Astrocyte (in vitro differentiated cells and primary cell): ENCODE data around the gene PAX5. TPM values are rescaled to one million over a fixed set of nuclear protein-coding genes. Genes with fewer than 3 reads are reported as not detected.

Source experiments
- DNase-seq: peaks from one replicate; pipeline ENCODE4 v3.0.0-alpha.2; 2010; ENCODE audit warnings: low read depth
- FAIRE-seq: peaks from 2 replicates; lab custom pipeline; 2011; peaks lifted over from hg19 to GRCh38; lab: Jason Lieb, UNC
- H2AFZ ChIP-seq: 2 replicates; pipeline ENCODE4 v1.6.0; 2012; ENCODE audit warnings: low read depth, low read length, inconsistent platforms
- H3K27ac ChIP-seq: 2 replicates; pipeline ENCODE4 v1.5.1; 2011; ENCODE audit warnings: low read depth, low read length, inconsistent platforms
- H3K27me3 ChIP-seq: 2 replicates; pipeline ENCODE4 v1.6.0; 2011; ENCODE audit warnings: low read length, inconsistent platforms; ENCODE audit not compliant: insufficient read depth
- H3K36me3 ChIP-seq: 2 replicates; pipeline ENCODE4 v1.5.1; 2011; ENCODE audit warnings: low read length, inconsistent platforms; ENCODE audit not compliant: insufficient read depth
- H3K4me1 ChIP-seq: 2 replicates; pipeline ENCODE4 v1.5.1; 2011; ENCODE audit warnings: low read length, inconsistent platforms; ENCODE audit not compliant: insufficient read depth
- H3K4me2 ChIP-seq: 2 replicates; pipeline ENCODE4 v1.6.0; 2012; ENCODE audit warnings: low read length, inconsistent platforms
- H3K4me3 ChIP-seq: 2 replicates; pipeline ENCODE4 v1.5.1; 2011; ENCODE audit warnings: low read depth, mild to moderate bottlenecking, low read length, inconsistent platforms; ENCODE audit not compliant: insufficient read depth
- H3K79me2 ChIP-seq: 2 replicates; pipeline ENCODE4 v1.6.0; 2012; ENCODE audit warnings: mild to moderate bottlenecking, low read length, inconsistent platforms; ENCODE audit not compliant: insufficient read depth
- H3K9ac ChIP-seq: 2 replicates; pipeline ENCODE4 v1.6.0; 2012; ENCODE audit warnings: mild to moderate bottlenecking, low read length, inconsistent platforms
- H3K9me3 ChIP-seq: 2 replicates; pipeline ENCODE4 v1.5.1; 2012; ENCODE audit warnings: low read depth, mild to moderate bottlenecking, low read length, inconsistent platforms; ENCODE audit not compliant: insufficient read depth
- H4K20me1 ChIP-seq: 2 replicates; pipeline ENCODE4 v1.6.0; 2012; ENCODE audit warnings: low read length, inconsistent platforms; ENCODE audit not compliant: insufficient read depth
- H3K27ac Mint-ChIP-seq: one replicate; pipeline ENCODE4 v1.8.0; 2021; ENCODE audit warnings: mild to moderate bottlenecking, mixed read lengths; ENCODE audit not compliant: unreplicated experiment
- H3K27me3 Mint-ChIP-seq: one replicate; pipeline ENCODE4 v1.8.0; 2021; ENCODE audit warnings: low read depth, mixed read lengths; ENCODE audit not compliant: unreplicated experiment
- H3K36me3 Mint-ChIP-seq: one replicate; pipeline ENCODE4 v1.8.0; 2021; ENCODE audit warnings: low read depth, mixed read lengths; ENCODE audit not compliant: unreplicated experiment
- H3K4me1 Mint-ChIP-seq: one replicate; pipeline ENCODE4 v1.8.0; 2021; ENCODE audit warnings: low read depth, mixed read lengths; ENCODE audit not compliant: unreplicated experiment
- H3K4me3 Mint-ChIP-seq: one replicate; pipeline ENCODE4 v1.8.0; 2021; ENCODE audit warnings: mild to moderate bottlenecking, moderate library complexity, mixed read lengths; ENCODE audit not compliant: unreplicated experiment
- H3K9me3 Mint-ChIP-seq: one replicate; pipeline ENCODE4 v1.8.0; 2021; ENCODE audit warnings: mild to moderate bottlenecking, mixed read lengths; ENCODE audit not compliant: unreplicated experiment
- EZH2 ChIP-seq: IDR thresholded peaks from 2 replicates; pipeline ENCODE4 v1.6.1; 2012; ENCODE audit warnings: mild to moderate bottlenecking, low read length, inconsistent platforms; ENCODE audit not compliant: insufficient read depth
- total RNA-seq: library from RNA; stranded (reverse); gene quantifications from 2 replicates; pipeline ENCODE4 v1.2.1, GENCODE V29; 2021
- TF ChIP-seq, protein P1 (sequence below): IDR thresholded peaks from 2 replicates; pipeline ENCODE4 v1.5.1; 2011; ENCODE audit warnings: low read depth, mild to moderate bottlenecking, inconsistent platforms, low read length, moderate library complexity; ENCODE audit not compliant: insufficient read depth

PAX5 gene
- total RNA-seq, 1 donor from 2014 or later: not detected

DNA sequence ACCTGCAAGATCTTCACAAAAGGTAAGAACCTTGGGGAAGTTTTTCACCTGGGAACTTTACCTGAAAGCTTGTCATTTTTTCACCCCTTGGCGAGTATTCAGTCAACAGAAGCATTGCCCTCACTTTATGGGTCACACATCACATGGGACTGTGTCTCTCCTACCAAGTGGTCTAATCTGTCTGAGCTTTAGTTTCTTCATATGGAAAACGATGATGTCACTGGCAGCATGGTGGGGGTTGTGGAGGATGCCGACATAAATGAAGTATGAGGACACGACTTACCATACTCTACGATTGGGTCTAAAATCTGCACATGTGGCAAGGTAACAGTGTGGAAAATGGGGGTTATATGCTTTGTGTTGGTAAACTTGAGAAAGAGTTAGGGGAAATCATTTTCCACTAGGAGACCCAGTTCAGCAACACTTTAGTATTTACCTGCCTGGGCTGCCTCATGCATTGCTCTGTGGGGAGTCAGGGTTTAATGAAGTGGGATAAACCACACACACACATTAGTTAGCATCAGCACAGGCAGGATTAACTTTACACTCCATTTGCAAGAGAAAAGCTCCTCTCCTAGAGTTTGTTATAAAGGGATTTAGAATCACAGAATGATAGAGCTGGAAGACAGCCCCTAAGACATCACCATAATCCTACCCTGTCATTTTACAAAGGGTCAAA, 19.8 kb upstream of the PAX5 start:
- H3K4me3 ChIP-seq: no peak overlapping the region
- Mint-ChIP-seq H3K27ac (no peak overlapping the region), H3K4me1 (peaks cover 2% of the 10 kb centered on the region), H3K36me3 (peaks cover 2% of the 10 kb centered on the region), H3K4me3 (no peak overlapping the region), H3K9me3 (no peaks in the 10 kb centered on the region), H3K27me3 (peaks cover 49% of the 10 kb centered on the region)
- FAIRE-seq: no peak
- peaks cover 52% of the 10 kb centered on the region for H3K27me3 ChIP-seq
- no peak overlapping the region for H2AFZ ChIP-seq
- H3K4me2 ChIP-seq: no peak overlapping the region
- no peaks in the 10 kb centered on the region for H3K79me2 ChIP-seq
- H3K9ac ChIP-seq: no peak overlapping the region
- no peak for DNase-seq
- H3K4me1 ChIP-seq: no peaks in the 10 kb centered on the region
- H3K27ac ChIP-seq: no peak overlapping the region
- H3K36me3 ChIP-seq: no peaks in the 10 kb centered on the region
- no peaks in the 10 kb centered on the region for H3K9me3 ChIP-seq
- TF ChIP-seq, protein P1, sequence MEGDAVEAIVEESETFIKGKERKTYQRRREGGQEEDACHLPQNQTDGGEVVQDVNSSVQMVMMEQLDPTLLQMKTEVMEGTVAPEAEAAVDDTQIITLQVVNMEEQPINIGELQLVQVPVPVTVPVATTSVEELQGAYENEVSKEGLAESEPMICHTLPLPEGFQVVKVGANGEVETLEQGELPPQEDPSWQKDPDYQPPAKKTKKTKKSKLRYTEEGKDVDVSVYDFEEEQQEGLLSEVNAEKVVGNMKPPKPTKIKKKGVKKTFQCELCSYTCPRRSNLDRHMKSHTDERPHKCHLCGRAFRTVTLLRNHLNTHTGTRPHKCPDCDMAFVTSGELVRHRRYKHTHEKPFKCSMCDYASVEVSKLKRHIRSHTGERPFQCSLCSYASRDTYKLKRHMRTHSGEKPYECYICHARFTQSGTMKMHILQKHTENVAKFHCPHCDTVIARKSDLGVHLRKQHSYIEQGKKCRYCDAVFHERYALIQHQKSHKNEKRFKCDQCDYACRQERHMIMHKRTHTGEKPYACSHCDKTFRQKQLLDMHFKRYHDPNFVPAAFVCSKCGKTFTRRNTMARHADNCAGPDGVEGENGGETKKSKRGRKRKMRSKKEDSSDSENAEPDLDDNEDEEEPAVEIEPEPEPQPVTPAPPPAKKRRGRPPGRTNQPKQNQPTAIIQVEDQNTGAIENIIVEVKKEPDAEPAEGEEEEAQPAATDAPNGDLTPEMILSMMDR: no peak
- no peak for TF ChIP-seq EZH2
- no peaks in the 10 kb centered on the region for H4K20me1 ChIP-seq

DNA sequence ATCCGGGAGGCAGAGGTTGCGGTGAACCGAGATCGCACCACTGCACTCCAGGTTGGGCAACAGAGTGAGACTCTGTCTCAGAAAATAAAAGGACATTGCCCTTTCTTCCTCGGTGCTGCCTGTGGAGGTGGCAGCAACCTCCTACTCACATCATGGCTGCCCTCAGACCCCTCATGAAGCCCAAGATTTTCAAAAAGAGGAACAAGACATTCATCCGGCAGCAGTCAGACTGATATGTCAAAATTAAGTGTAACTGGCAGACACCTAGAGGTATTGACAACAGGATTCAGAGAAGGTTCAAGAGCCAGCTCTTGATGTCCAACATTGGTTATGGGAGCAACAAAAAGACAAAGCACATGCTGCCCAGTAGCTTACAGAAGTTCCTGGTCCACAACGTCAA, 12.6 kb upstream of the PAX5 start:
- Histone ChIP-seq H3K36me3 (no peaks in the 10 kb centered on the region), H3K4me1 (no peaks in the 10 kb centered on the region), H3K27me3 (peaks cover 53% of the 10 kb centered on the region), H3K4me3 (no peak overlapping the region), H2AFZ (no peak overlapping the region), H3K4me2 (no peak overlapping the region), H3K9me3 (no peaks in the 10 kb centered on the region), H3K9ac (no peak overlapping the region), H4K20me1 (no peaks in the 10 kb centered on the region), H3K79me2 (no peaks in the 10 kb centered on the region), H3K27ac (no peak overlapping the region)
- TF ChIP-seq, protein P1: no peak
- TF ChIP-seq EZH2: no peak
- no peak overlapping the region for H3K4me3 Mint-ChIP-seq
- peaks cover 54% of the 10 kb centered on the region for H3K27me3 Mint-ChIP-seq
- no peak for DNase-seq
- H3K9me3 Mint-ChIP-seq: no peaks in the 10 kb centered on the region
- FAIRE-seq: no peak
- H3K4me1 Mint-ChIP-seq: no peaks in the 10 kb centered on the region
- no peaks in the 10 kb centered on the region for H3K36me3 Mint-ChIP-seq
- H3K27ac Mint-ChIP-seq: no peak overlapping the region

DNA sequence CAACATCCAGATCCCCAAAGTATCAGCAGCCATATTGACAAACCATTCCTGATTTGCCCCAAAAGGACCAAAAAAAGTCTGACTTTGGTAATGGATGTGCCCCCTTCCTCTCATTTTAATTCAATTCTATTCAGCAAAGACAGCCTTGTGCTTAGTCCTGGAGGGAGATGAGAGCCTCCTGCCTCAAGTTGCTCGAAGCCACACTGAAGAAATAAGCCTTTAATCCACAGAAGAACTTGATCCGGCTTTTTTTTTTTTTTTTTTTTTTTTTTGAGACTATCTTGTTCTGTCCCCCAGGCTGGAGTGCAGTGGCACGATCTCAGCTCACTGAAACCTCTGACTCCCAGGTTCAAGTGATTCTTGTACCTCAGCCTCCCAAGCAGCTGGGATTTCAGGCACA, 8.4 kb upstream of the PAX5 start:
- no peaks in the 10 kb centered on the region for H3K4me1 Mint-ChIP-seq
- no peak overlapping the region for H2AFZ ChIP-seq
- no peaks in the 10 kb centered on the region for H3K79me2 ChIP-seq
- DNase-seq: no peak
- peaks cover 82% of the 10 kb centered on the region for H3K27me3 ChIP-seq
- H3K9ac ChIP-seq: no peak overlapping the region
- H3K4me3 ChIP-seq: no peak overlapping the region
- H4K20me1 ChIP-seq: peaks cover 3% of the 10 kb centered on the region
- H3K9me3 Mint-ChIP-seq: peaks cover 2% of the 10 kb centered on the region
- no peaks in the 10 kb centered on the region for H3K9me3 ChIP-seq
- H3K27ac Mint-ChIP-seq: no peak overlapping the region
- H3K36me3 ChIP-seq: no peaks in the 10 kb centered on the region
- no peak for FAIRE-seq
- H3K4me1 ChIP-seq: peaks cover 3% of the 10 kb centered on the region
- H3K27me3 Mint-ChIP-seq: peaks cover 77% of the 10 kb centered on the region
- TF ChIP-seq EZH2: no peak
- TF ChIP-seq, protein P1: no peak
- H3K4me2 ChIP-seq: no peak overlapping the region
- H3K4me3 Mint-ChIP-seq: no peak overlapping the region
- H3K36me3 Mint-ChIP-seq: no peaks in the 10 kb centered on the region
- H3K27ac ChIP-seq: no peak overlapping the region
